Measurements from ENCODE around the gene TUBB1.

TUBB1 gene

DNA sequence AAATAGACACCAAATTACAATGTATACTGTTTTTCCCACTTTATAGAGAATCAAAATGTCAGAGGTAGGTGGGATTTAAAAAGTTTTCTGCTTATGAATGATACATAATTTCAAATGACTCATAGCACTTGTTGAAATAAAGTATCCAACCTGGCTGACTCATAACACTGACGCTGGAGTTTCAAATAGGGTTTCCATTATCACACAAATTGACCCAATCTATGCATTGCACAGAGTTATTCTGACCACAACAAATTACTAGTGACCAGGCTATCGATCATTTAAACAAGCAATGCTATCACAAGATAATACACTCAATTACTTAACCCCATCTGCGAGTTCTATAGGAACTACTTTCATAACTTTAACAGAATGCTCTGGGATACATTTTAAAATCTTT, 55.2 kb downstream of the TUBB1 start:
- no peak overlapping the region for H3K4me3 ChIP-seq (ENCODE audit: low read depth, low read length)
- peak; percentile 35 for DNase-seq (ENCODE audit: low read depth)
- TF ChIP-seq, protein P1, sequence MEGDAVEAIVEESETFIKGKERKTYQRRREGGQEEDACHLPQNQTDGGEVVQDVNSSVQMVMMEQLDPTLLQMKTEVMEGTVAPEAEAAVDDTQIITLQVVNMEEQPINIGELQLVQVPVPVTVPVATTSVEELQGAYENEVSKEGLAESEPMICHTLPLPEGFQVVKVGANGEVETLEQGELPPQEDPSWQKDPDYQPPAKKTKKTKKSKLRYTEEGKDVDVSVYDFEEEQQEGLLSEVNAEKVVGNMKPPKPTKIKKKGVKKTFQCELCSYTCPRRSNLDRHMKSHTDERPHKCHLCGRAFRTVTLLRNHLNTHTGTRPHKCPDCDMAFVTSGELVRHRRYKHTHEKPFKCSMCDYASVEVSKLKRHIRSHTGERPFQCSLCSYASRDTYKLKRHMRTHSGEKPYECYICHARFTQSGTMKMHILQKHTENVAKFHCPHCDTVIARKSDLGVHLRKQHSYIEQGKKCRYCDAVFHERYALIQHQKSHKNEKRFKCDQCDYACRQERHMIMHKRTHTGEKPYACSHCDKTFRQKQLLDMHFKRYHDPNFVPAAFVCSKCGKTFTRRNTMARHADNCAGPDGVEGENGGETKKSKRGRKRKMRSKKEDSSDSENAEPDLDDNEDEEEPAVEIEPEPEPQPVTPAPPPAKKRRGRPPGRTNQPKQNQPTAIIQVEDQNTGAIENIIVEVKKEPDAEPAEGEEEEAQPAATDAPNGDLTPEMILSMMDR (IDR thresholded peaks at IDR 0.05; ENCODE audit: insufficient read depth, low read depth, low read length, missing control alignments), result no peak

DNA sequence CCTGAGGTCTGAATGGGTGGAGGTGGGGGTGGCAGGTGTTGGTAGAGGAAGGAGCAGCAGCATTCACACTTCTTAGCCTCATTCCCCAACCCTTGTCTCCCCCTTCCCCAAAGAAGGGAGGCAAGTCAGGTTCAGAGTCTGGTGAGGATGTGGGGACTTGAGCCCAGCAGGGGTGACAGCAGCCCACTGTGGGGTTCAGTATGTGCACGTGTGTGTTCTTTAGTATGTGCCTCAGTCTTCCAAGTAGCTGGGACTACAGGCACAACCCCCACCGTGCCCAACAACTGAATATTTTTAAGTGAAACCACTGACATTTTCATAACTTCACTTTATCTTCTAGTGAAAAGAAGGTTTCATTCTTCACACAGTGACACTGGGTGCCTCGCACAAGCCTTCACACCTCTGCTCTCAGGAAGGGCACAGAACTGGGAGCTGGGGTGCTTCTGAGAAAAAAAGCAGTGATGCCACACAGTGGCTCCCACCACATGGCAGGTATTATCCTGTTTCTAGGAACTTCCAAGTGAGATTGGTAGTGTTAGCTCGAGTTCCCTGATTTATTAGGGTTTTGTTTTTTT, 56.8 kb downstream of the TUBB1 start:
- TF ChIP-seq, protein P1 (IDR thresholded peaks at IDR 0.05; ENCODE audit: insufficient read depth, low read depth, low read length, missing control alignments), result no peak
- no peak for DNase-seq (ENCODE audit: low read depth)
- H3K4me3 ChIP-seq (ENCODE audit: low read depth, low read length), result no peak overlapping the region

Data from GM12865 (cell line).